GM19351 (cell line): ENCODE data around the gene MUC15.
"Not testable (repeated sequence)": the region's sequence is repeated elsewhere in the genome, so short reads cannot be mapped to it uniquely, and the experiment has no call there.

Experiments used
- ATAC-seq: cut with Tn5 transposase; IDR thresholded peaks from one replicate; pipeline ENCODE4 v1.9.1; 2021; ENCODE audit warnings: mild to moderate bottlenecking, moderate library complexity; ENCODE audit not compliant: unreplicated experiment

Gene MUC15

DNA sequence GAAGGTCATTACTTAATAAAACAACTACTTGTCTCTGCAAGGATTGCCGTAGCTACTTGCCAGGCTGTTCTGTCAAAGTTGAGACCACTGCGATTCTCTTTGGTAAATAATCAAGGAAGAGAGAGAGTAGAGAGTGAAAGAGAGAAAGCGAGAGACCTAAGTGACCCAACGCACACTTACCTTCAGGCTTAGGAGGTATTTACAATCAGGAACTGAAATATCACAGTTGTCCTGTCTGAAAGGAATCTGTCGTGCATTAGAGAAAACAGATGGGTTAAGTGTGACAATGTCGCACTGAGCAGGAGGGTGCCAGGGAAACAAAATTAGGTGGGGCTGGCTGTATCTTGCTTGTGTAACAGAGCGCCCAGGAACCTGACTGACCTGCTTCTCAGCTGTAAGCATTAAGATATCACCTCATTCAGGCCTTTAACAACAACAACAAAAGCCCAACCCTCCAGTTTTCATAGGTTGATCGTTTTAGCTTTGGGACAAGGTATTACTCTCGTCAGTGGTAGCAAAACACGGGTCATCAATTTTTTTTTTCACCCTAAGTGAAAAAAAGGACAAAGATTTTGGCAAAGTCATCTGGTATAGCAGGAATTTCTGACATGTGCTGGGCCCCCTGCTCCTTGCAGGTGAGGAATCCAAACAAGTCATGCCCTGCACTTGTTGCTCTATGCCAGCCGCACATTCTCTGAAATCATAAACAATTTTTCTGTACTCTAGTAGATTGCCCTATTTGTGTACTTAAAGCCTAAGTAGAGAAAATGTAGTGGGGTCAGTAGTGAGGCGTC is at the start of gene MUC15:
Gene MUC15 (minus strand): TSS at position 403 of the 794 bp plus-strand sequence. CDS start 5,169 bp downstream, outside the sequence.
- no peak for ATAC-seq

- no peak for ATAC-seq
Measured at GRCh38 chr11:26621132-26621531, 49.1 kb upstream of the MUC15 start.

DNA sequence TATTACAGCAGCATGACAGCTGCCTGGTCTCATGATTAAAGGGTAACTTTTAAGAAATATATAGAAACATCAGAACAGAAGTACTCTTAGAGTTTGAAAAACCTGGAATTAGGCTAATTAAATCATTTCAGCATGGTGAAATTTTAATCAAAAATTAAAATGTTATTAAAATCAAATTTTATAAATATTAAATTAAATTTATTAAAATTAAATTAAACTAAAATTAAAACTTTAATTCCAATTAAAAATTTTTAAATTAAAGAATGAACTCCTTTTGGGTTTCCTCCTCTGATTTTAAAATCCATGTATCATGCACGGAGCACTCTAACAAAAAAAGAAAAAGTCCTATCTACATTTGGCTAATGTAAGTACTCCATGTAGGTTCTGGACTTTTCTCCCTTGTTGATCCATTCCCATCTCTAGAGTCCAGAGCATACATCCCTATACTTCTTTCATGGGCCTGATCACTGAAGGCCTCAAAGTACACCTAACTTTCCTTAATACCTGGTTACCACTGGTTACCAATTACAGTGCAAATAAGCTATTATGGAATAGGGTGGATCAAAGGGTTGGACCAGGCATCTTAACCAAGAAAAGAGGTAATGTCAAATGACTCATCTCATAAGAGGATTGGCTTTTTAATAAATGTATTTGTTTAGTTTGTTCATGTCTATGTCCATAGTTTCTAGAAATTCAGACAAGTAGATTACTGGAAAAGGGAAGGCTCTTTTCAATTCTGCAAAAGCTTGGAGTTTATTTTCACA is 48.4 kb upstream of the MUC15 start:
- ATAC-seq: no peak

- no peak for ATAC-seq
Measured at GRCh38 chr11:26618441-26618840, 46.4 kb upstream of the MUC15 start.

- no peak for ATAC-seq
Measured at GRCh38 chr11:26613759-26614158, 41.7 kb upstream of the MUC15 start.

GRCh38 chr11:26608507-26609146 is 36.6 kb upstream of the MUC15 start:
- peak; percentile 30 for ATAC-seq

DNA sequence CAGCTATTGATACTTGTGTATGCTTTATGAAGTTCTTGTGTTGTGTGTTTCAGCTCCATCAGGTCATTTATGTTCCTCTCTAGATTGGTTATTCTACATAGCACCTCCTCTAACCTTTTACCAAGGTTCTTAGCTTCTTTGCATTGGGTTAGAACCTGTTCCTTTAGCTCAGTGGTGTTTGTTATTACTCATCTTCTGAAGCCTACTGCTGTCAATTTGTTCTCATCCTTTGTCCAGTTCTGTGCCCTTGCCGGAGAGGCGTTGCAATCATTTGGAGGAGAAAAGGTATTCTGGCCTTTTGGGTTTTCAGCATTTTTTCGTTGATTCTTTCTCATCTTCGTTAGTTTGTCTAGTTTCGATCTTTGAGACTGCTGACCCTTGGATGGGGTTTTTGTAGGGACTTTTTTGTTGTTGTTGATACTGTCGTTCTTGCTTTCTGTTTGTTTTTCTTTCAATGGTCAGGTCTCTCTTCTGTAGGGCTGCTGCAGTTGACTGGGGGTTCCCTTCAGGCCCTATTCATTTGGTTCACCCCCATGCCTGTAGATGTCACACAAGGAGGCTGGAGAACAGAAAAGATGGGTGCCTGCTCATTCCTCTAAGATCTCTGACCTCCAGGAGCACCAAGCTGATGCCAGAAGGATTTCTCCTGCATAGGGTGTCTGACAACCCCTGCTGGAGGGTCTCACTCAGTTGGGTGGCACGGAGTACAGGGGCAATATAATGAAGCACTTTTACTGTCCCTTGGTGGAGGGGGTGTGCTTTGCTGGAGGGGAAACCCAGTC is 35.9 kb upstream of the MUC15 start:
- ATAC-seq: peak; percentile 56

GRCh38 chr11:26599876-26600434 is 27.9 kb upstream of the MUC15 start:
- no peak for ATAC-seq

GRCh38 chr11:26599425-26599824 is 27.4 kb upstream of the MUC15 start:
- no peak for ATAC-seq

DNA sequence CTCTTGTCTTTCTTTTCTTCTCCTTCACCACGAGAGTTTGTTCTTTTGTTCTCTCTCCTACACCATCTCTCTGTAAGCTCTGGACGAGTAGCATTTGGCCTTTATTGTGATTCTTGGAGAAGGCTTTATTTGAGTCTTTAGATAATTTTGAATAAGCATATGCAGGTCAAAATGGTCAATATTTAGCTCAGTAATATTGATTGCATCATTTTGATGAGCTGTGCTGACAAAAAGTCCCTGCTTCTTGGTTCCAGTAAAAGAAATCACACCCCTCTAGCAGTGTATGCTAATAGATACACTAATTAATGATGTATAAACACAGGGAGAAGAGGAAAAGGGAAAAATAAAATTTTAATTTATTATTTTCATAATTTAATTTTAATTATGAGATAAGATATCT is 25.8 kb upstream of the MUC15 start:
- ATAC-seq: no peak

- not testable (repeated sequence) for ATAC-seq
Measured at GRCh38 chr11:26597049-26597689, 25.1 kb upstream of the MUC15 start.

DNA sequence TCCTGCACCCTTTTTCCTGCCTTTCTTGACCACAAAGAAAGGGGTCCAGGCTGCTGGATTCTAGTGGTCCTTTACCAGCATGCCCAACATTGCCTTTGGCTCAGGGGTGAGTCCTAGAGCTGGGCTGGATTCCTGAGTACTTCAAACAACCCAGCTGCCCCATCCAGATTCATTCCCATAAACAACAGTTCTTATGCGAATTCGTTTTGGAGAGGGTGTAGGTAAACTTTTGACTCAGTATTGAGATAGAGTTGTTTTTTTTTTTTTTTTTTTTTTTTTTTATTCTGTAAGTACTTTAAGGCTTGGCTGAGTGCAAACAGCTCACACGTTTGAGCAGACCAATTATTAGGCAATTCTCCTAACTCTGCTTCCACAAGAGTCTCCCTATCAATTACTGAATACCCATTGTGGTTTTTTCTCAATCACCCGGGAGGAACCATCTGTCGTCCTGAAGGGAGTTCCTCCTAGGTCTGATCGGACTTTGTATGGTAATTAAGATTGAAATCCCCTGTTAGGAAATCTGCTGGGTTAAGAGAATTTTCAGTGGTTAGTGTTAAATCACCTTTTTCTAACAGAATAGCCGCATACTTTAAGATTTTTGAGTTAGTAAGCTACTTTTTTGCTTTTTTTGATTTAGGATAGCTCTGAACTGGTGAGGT is 23.3 kb upstream of the MUC15 start:
- ATAC-seq: not testable (repeated sequence)

- ATAC-seq: no peak
Measured at GRCh38 chr11:26593691-26594090, 21.6 kb upstream of the MUC15 start.

DNA sequence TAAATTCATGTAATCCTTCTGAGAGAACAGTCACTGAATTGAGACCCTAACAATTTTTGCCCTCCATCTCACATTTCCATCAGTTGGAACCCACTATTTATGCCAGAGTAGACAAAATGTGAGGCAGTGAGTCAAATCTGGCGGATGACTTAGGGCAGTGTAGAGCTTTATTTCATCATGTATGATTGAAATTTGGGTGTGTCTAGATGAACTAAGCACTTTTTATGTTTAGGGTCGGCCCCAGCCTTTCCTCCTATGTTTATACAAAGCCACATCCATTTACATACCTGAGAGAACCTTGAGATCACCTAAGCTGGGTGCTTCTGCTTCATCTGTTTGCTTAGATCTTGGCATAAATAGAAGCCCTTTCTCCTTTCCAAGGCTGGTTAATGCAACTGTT is 15.0 kb upstream of the MUC15 start:
- no peak for ATAC-seq

- no peak for ATAC-seq
Measured at GRCh38 chr11:26584818-26585217, 12.8 kb upstream of the MUC15 start.

- ATAC-seq: no peak
Measured at GRCh38 chr11:26583550-26583949, 11.5 kb upstream of the MUC15 start.

GRCh38 chr11:26580929-26581328 is 8.9 kb upstream of the MUC15 start:
- no peak for ATAC-seq

DNA sequence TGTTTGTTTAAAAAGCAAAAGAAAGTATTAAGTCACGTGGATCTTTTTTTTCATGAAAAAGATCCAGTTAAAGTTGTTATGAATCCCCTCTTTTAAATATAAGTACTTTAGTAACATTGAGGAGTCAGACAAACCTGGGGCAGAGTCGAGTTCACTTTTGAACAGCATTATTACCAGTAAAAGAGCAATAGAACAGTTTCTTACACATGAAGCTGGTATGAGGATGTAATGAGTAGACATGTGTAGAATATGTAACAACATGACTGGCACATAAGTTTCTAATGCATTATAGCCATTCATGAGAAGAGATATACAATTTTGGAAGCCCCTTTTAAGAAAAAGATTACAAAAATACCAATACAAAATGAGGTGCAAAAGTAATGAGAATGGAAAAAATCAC is 7.6 kb upstream of the MUC15 start:
- ATAC-seq: no peak

GRCh38 chr11:26578998-26579661 is 7.1 kb upstream of the MUC15 start:
- ATAC-seq: no peak
